Pancreas (tissue), 10 donors: ENCODE measurements around the gene TOP2B. TPM values are rescaled to one million over a fixed set of nuclear protein-coding genes. Genes with fewer than 3 reads are reported as not detected.
A peak's percentile ranks its signal among the peaks of the same experiment; 100 is the strongest.

ENCODE experiments used
- ATAC-seq, 4 donors: fragments of 200-7000 bp; cut with Tn5 transposase; one replicate each; pipeline versions ENCODE4 v1.8.0 to v1.9.1; 2020; ENCODE audit warnings: mild to moderate bottlenecking in 4 of 4, moderate library complexity in 4 of 4
- DNase-seq, 6 donors: peaks; one replicate each; pipeline ENCODE4 v3.0.0-alpha.2; 2020
- FAIRE-seq: peaks from 2 replicates; lab custom pipeline; 2012; peaks lifted over from hg19 to GRCh38; lab: Jason Lieb, UNC
- H3K27ac ChIP-seq, 4 donors: fragments of 200-600 bp; sonication (generic); 1 replicate in 3 of 4; 2 replicates in 1 of 4; pipeline versions ENCODE4 v1.5.0 to v1.8.0; 2020
- H3K27me3 ChIP-seq, 4 donors: fragments of 200-600 bp; one replicate each; pipeline ENCODE4 v1.8.0; 2021
- H3K36me3 ChIP-seq, 3 donors: fragments of 200-600 bp; sonication (generic) in 1 of 3; one replicate each; pipeline versions ENCODE4 v1.5.0 to v1.8.0; 2020 to 2021
- H3K4me1 ChIP-seq, 3 donors: fragments of 200-600 bp; one replicate each; pipeline ENCODE4 v1.8.0; 2021
- H3K4me3 ChIP-seq, 4 donors: fragments of 200-600 bp; sonication (generic) in 2 of 4; one replicate each; pipeline versions ENCODE4 v1.5.0 to v1.8.0; 2020 to 2021
- H3K9me3 ChIP-seq, 4 donors: fragments of 200-600 bp; one replicate each; pipeline ENCODE4 v1.8.0; 2021
- CTCF ChIP-seq, 4 donors: fragments of 200-600 bp; sonication (generic) in 3 of 4; IDR thresholded peaks; one replicate each; pipeline versions ENCODE4 v1.5.0 to v1.8.0; 2021; ENCODE audit warnings: antibody characterized with exemption in 4 of 4
- WGBS, 2 donors: extraction: QIAGEN DNeasy Blood & Tissue Kit; methylation state at CpG; one replicate each; pipeline ENCODE4 v1.1.7; 2013; 5-methylcytosine and 5-hydroxymethylcytosine counted together
- intact Hi-C, 3 donors: fragments of 100-400 bp; cut with DNase I; formaldehyde crosslinking; loops; one replicate each; pipeline versions ENCODE4 v1.11.1 to v1.14.2; 2022
- polyA plus RNA-seq, 2 donors: library from polyadenylated mRNA; stranded (reverse); fragments of 200-250 nt; gene quantifications; one replicate each; pipeline ENCODE4 v1.2.3, GENCODE V29; 2013
- total RNA-seq, 6 donors: library from RNA; stranded (reverse); fragmentation: NEBNext Ultra II Directional in 4 of 6; extraction: Animal tissue kit (Norgen Biotek cat#: 25700) in 4 of 6; gene quantifications; one replicate each; pipeline versions ENCODE4 v1.2.1 to v1.2.4, GENCODE V29; 2021 to 2023
- donor health status: healthy with polysubstance abuse.
- donor health status: DM: no; HTN: no; CAD: no; lungs with moderate emphysema.
- donor health status: DM: no; HTN: no; CAD: no.
- donor health status: control.
- donor health status: control.
- donor health status: Bipolar disorder and iron deficiency.
- donor health status: DM: yes; HTN: yes; CAD: no.
- donor health status: DM: no; HTN: no; CAD: no.
- donor health status: DM: no; HTN: no; CAD: no.
- donor health status: DM: yes; HTN: yes; CAD: no.

The TOP2B gene
- total and polyA plus RNA-seq, 8 donors, result 17.7 to 67.7 (median 40.2) TPM

GRCh38 chr3:25663869-25664811 is 567 bp downstream of the TOP2B start:
- Histone ChIP-seq H3K9me3 (no peaks in the 10 kb centered on the region), H3K4me1 (peaks cover 25 to 37% (median 26%) of the 10 kb centered on the region in 3 donors), H3K4me3 (peak overlapping the region; percentile 58 to 76 (median 66)), H3K27me3 (no peaks in the 10 kb centered on the region), H3K27ac (peak overlapping the region; percentile 82 to 97 (median 94)), H3K36me3 (no peaks in the 10 kb centered on the region)
- intact Hi-C loops, result loop anchor here in 1 of 3 donors (10.0 kb wide), 1 partner anchor 121 kb away; the partner anchor contains the start of gene NGLY1
- peak; percentile 64 to 87 (median 75) for DNase-seq
- WGBS, 2 donors, result 0% methylated on average over 87 to 115 of the region's 115 CpGs
- FAIRE-seq, result no peak
- no peak for TF ChIP-seq CTCF (IDR thresholded peaks at IDR 0.05)
- peak; percentile 53 to 64 (median 60) for ATAC-seq

GRCh38 chr3:25663347-25663868 is 1.3 kb downstream of the TOP2B start:
- H3K4me1 ChIP-seq, result peaks cover 25 to 43% (median 26%) of the 10 kb centered on the region in 3 donors
- H3K27ac ChIP-seq, result peak overlapping the region; percentile 82 to 97 (median 94)
- no peak for TF ChIP-seq CTCF (IDR thresholded peaks at IDR 0.05)
- H3K36me3 ChIP-seq, result no peaks in the 10 kb centered on the region
- 0% methylated on average over 15 of the region's 15 CpGs for WGBS, 2 donors
- peak overlapping the region; percentile 58 to 76 (median 66) for H3K4me3 ChIP-seq
- H3K9me3 ChIP-seq, result no peaks in the 10 kb centered on the region
- intact Hi-C loops, result loop anchor here in 1 of 3 donors (10.0 kb wide), 1 partner anchor 121 kb away; the partner anchor contains the start of gene NGLY1
- DNase-seq (peak in 4 of 6 donors; percentile 32 to 47 (median 42)), ATAC-seq (peak; percentile 36 to 51 (median 46)), FAIRE-seq (no peak)
- no peaks in the 10 kb centered on the region for H3K27me3 ChIP-seq

DNA sequence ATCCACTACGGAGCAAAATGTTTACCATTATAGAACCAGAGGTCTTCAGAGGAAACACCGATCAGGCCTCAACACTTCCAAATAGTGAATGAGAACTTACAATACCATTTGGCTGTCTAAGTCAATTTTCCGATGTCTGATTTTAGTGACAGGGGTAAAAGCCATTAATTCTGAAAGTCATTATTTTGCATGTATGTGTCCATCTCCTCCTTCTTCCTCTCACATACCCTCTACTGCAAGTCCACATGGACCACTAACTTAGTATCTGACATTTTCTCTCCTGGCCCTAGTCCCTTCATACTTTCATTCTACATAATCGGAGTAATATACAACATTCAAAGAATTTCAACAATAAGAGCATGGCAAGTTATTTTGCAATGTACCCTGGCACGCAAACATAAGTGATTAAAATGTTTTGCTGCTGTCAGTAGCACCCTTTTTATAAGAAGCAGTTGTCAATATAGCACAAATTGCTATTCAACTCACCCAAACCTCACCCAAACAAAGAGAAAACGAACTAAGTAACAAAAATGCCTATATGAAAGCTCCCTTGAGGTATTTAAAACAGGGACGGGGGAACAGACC is 1.9 kb downstream of the TOP2B start:
- no peaks in the 10 kb centered on the region for H3K9me3 ChIP-seq
- 4 to 5% methylated on average over 7 of the region's 7 CpGs for WGBS, 2 donors
- no peaks in the 10 kb centered on the region for H3K27me3 ChIP-seq
- FAIRE-seq, result no peak
- intact Hi-C loops, result loop anchor here in 1 of 3 donors (10.0 kb wide), 1 partner anchor 122 kb away; the partner anchor contains the start of gene NGLY1
- H3K4me3 ChIP-seq, result peak overlapping the region; percentile 58 to 76 (median 66)
- no peak for ATAC-seq
- H3K27ac ChIP-seq, result peak overlapping the region in 3 of 4 donors; percentile 82 to 97 (median 95)
- H3K4me1 ChIP-seq, result peaks cover 25 to 46% (median 26%) of the 10 kb centered on the region in 3 donors
- no peak for DNase-seq
- TF ChIP-seq CTCF (IDR thresholded peaks at IDR 0.05), result no peak
- no peaks in the 10 kb centered on the region for H3K36me3 ChIP-seq

- FAIRE-seq, result no peak
- intact Hi-C loops, result loop anchor here in 1 of 3 donors (10.0 kb wide), 1 partner anchor 123 kb away; the partner anchor contains the start of gene NGLY1
- H3K4me1 ChIP-seq, result peaks cover 25 to 52% (median 26%) of the 10 kb centered on the region in 3 donors
These were observed 2.8 kb downstream of the TOP2B start for GRCh38 chr3:25661694-25662437.

More at GRCh38 chr3:25661694-25662437, 2.8 kb downstream of the TOP2B start:
- Histone ChIP-seq H3K36me3 (no peaks in the 10 kb centered on the region), H3K27ac (peak overlapping the region in 1 of 4 donors; percentile 95), H3K4me3 (peak overlapping the region in 1 of 4 donors; percentile 70), H3K9me3 (no peaks in the 10 kb centered on the region), H3K27me3 (no peaks in the 10 kb centered on the region)
- no peak for ATAC-seq
- no peak for TF ChIP-seq CTCF (IDR thresholded peaks at IDR 0.05)
- WGBS, 2 donors, result 6% methylated on average over 4 of the region's 4 CpGs
- DNase-seq, result no peak
